ENCODE measurements around the gene ACTL9. TPM values are rescaled to one million over a fixed set of nuclear protein-coding genes. Genes with fewer than 3 reads are reported as not detected.

The ACTL9 gene
- total and polyA plus RNA-seq, 10 of the 15 experiments (the other 5 are each of a cell fraction or from before 2014, with no cell fraction given), result not detected

DNA sequence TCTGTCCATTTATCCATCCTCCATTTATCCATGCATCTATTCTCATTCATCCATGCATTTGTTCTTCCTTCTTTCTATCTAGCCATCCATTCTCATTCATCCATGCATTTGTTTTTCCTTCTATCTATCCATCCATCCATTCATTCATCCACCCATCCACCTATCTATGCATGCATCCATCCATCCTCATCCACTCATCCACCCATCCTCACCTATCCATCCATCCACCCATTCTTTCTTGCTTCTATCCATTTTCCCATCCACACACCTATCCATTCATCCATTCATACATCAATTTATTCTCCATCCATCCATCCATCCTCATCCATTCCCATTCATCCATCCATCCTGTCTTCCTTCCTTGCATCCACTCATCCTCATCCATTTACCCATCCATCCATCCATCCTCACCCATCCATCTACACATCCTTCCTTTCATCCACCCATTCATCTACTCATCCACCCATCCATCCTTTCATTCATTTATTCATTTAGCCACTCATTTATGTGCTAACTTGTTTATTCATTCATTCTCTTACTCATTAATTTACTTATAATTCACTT lies 20.3 kb downstream of the ACTL9 start (continued):
- TF ChIP-seq FOXK2 (IDR thresholded peaks at IDR 0.05) (no peak), IRF4 (IDR thresholded peaks at IDR 0.05; ENCODE audit: low read depth, low read length) (no peak), MEF2B (IDR thresholded peaks at IDR 0.05; ENCODE audit: partially characterized antibody, poor library complexity, severe bottlenecking) (no peak), NR2C1 (IDR thresholded peaks at IDR 0.05) (no peak), YBX1 (IDR thresholded peaks at IDR 0.05) (no peak), SUPT20H (IDR thresholded peaks at IDR 0.05; ENCODE audit: borderline replicate concordance, control insufficient read depth, low read depth, low read length) (no peak), ZNF24 (IDR thresholded peaks at IDR 0.05) (no peak), IKZF1 (conservative IDR thresholded peaks at IDR 0.05) (no peak), RBBP5 (conservative IDR thresholded peaks at IDR 0.05) (no peak)

- no peak overlapping the region for H3K27ac ChIP-seq (ENCODE audit: control insufficient read depth, insufficient read depth)
- BruUV-seq (replicated peaks), result no TSS peak
- H3K9ac ChIP-seq (ENCODE audit: control insufficient read depth, insufficient read depth, low read length), result no peak overlapping the region
- POLR2A ChIA-PET, result no interaction called here
- no peaks in the 10 kb centered on the region; the same call in 2 of the 3 replicates for H3K9me3 ChIP-seq (replicated peaks; ENCODE audit: control insufficient read depth, insufficient read depth, low read length)
- H3K36me3 ChIP-seq (ENCODE audit: control insufficient read depth in 2 of 2, insufficient read depth in 2 of 2, low read length in 1 of 2), result no peaks in the 10 kb centered on the region
- H4K20me1 ChIP-seq (ENCODE audit: control insufficient read depth, insufficient read depth), result no peaks in the 10 kb centered on the region
- FAIRE-seq (no peak), DNase-seq (ENCODE audit: low read depth, low spot score) (no peak), ATAC-seq (no peak)
- intact Hi-C loops (cut with micrococcal nuclease; ENCODE audit: unreplicated experiment), result no loop called here
- H3K79me2 ChIP-seq (ENCODE audit: control insufficient read depth, insufficient read depth, low read length), result no peaks in the 10 kb centered on the region
- SMC1A ChIA-PET (ENCODE audit: uncharacterized antibody, unreplicated experiment), result no interaction called here
- no peak overlapping the region for H3K4me2 ChIP-seq (ENCODE audit: control insufficient read depth, insufficient read depth)
- no peaks in the 10 kb centered on the region for H3K27me3 ChIP-seq (replicated peaks in 1 of 2; ENCODE audit: control insufficient read depth in 2 of 2, insufficient read depth in 2 of 2, low read length in 1 of 2)
- H3K4me3 ChIP-seq, result no peak overlapping the region
- no peak overlapping the region for H2AFZ ChIP-seq (ENCODE audit: control insufficient read depth, low read depth, low read length)
- CTCF ChIA-PET, result no interaction called here
- no peaks in the 10 kb centered on the region for H3K4me1 ChIP-seq (ENCODE audit: control insufficient read depth, insufficient read depth, low read length)
- in situ Hi-C loops (cut with MboI), result no loop called here
- RAD21 ChIA-PET (ENCODE audit: unreplicated experiment), result no interaction called here
- 10% methylated on average over 3 of the region's 3 CpGs for WGBS (ENCODE audit: insufficient coverage, insufficient replicate concordance, low lambda C conversion rate, missing lambda C conversion rate)
- TF ChIP-seq SMAD1 (IDR thresholded peaks at IDR 0.05; ENCODE audit: low read depth, partially characterized antibody) (no peak), BCL11A (IDR thresholded peaks at IDR 0.05; ENCODE audit: low read depth, low read length) (no peak), CHD4 (IDR thresholded peaks at IDR 0.05) (no peak), GATAD2B (conservative IDR thresholded peaks at IDR 0.05; ENCODE audit: low read depth) (no peak), EP300 (IDR thresholded peaks at IDR 0.05; ENCODE audit: borderline replicate concordance in 1 of 2, control insufficient read depth in 1 of 2, low read depth in 2 of 2, low read length in 2 of 2) (no peak), SUZ12 (IDR thresholded peaks at IDR 0.05; ENCODE audit: unreplicated experiment) (no peak)
- TF ChIP-seq, protein P1, sequence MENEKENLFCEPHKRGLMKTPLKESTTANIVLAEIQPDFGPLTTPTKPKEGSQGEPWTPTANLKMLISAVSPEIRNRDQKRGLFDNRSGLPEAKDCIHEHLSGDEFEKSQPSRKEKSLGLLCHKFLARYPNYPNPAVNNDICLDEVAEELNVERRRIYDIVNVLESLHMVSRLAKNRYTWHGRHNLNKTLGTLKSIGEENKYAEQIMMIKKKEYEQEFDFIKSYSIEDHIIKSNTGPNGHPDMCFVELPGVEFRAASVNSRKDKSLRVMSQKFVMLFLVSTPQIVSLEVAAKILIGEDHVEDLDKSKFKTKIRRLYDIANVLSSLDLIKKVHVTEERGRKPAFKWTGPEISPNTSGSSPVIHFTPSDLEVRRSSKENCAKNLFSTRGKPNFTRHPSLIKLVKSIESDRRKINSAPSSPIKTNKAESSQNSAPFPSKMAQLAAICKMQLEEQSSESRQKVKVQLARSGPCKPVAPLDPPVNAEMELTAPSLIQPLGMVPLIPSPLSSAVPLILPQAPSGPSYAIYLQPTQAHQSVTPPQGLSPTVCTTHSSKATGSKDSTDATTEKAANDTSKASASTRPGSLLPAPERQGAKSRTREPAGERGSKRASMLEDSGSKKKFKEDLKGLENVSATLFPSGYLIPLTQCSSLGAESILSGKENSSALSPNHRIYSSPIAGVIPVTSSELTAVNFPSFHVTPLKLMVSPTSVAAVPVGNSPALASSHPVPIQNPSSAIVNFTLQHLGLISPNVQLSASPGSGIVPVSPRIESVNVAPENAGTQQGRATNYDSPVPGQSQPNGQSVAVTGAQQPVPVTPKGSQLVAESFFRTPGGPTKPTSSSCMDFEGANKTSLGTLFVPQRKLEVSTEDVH (IDR thresholded peaks at IDR 0.05; ENCODE audit: low read depth, partially characterized antibody), result no peak
- TF ChIP-seq, protein P2, sequence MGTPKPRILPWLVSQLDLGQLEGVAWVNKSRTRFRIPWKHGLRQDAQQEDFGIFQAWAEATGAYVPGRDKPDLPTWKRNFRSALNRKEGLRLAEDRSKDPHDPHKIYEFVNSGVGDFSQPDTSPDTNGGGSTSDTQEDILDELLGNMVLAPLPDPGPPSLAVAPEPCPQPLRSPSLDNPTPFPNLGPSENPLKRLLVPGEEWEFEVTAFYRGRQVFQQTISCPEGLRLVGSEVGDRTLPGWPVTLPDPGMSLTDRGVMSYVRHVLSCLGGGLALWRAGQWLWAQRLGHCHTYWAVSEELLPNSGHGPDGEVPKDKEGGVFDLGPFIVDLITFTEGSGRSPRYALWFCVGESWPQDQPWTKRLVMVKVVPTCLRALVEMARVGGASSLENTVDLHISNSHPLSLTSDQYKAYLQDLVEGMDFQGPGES (IDR thresholded peaks at IDR 0.05), result no peak
- TF ChIP-seq, protein P3, sequence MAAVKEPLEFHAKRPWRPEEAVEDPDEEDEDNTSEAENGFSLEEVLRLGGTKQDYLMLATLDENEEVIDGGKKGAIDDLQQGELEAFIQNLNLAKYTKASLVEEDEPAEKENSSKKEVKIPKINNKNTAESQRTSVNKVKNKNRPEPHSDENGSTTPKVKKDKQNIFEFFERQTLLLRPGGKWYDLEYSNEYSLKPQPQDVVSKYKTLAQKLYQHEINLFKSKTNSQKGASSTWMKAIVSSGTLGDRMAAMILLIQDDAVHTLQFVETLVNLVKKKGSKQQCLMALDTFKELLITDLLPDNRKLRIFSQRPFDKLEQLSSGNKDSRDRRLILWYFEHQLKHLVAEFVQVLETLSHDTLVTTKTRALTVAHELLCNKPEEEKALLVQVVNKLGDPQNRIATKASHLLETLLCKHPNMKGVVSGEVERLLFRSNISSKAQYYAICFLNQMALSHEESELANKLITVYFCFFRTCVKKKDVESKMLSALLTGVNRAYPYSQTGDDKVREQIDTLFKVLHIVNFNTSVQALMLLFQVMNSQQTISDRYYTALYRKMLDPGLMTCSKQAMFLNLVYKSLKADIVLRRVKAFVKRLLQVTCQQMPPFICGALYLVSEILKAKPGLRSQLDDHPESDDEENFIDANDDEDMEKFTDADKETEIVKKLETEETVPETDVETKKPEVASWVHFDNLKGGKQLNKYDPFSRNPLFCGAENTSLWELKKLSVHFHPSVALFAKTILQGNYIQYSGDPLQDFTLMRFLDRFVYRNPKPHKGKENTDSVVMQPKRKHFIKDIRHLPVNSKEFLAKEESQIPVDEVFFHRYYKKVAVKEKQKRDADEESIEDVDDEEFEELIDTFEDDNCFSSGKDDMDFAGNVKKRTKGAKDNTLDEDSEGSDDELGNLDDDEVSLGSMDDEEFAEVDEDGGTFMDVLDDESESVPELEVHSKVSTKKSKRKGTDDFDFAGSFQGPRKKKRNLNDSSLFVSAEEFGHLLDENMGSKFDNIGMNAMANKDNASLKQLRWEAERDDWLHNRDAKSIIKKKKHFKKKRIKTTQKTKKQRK (IDR thresholded peaks at IDR 0.05; ENCODE audit: low read depth, low read length), result no peak
These were observed 23.5 kb downstream of the ACTL9 start for GRCh38 chr19:8675066-8675465.

Measured in GM12878 (cell line).